Measurements from ENCODE around the gene TMEM144.

TMEM144 gene

GRCh38 chr4:158197194-158197776, 13.0 kb upstream of the TMEM144 start:
- no peak for TF ChIP-seq CTCF (IDR thresholded peaks at IDR 0.05; ENCODE audit: insufficient read depth, low read length, missing control alignments)
- ChIA-PET CTCF (interaction anchor here (1.1 to 2.1 kb wide), 3 partner anchors 8 to 59 kb away, joined by 3 to 5 read pairs (median 3); no protein-coding TSS in a partner anchor), POLR2A (interaction anchor here (1.0 kb wide), 1 partner anchor 13 kb away, joined by 3 read pairs; the partner anchor contains the start of gene TMEM144)
- no peak overlapping the region for H3K4me3 ChIP-seq (ENCODE audit: low read depth, low read length)
- no peak for DNase-seq (ENCODE audit: low read depth, low spot score)

GRCh38 chr4:158200214-158200613, 10.1 kb upstream of the TMEM144 start:
- no peak for DNase-seq (ENCODE audit: low read depth, low spot score)
- POLR2A ChIA-PET: no interaction called here
- no peak for TF ChIP-seq CTCF (IDR thresholded peaks at IDR 0.05; ENCODE audit: insufficient read depth, low read length, missing control alignments)
- CTCF ChIA-PET: interaction anchor here (1.4 kb wide), 1 partner anchor 28 kb away, joined by 4 read pairs; no protein-coding TSS in a partner anchor
- no peak overlapping the region for H3K4me3 ChIP-seq (ENCODE audit: low read depth, low read length)

- ChIA-PET POLR2A (no interaction called here), CTCF (interaction anchor here (0.8 to 2.0 kb wide), 2 partner anchors 8 to 20 kb away, joined by 3 to 11 read pairs; no protein-coding TSS in a partner anchor)
- no peak for DNase-seq (ENCODE audit: low read depth, low spot score)
- no peak overlapping the region for H3K4me3 ChIP-seq (ENCODE audit: low read depth, low read length)
- TF ChIP-seq CTCF (IDR thresholded peaks at IDR 0.05; ENCODE audit: insufficient read depth, low read length, missing control alignments): no peak
These were observed 9.0 kb upstream of the TMEM144 start for GRCh38 chr4:158201322-158201721.

GRCh38 chr4:158201876-158202275, 8.4 kb upstream of the TMEM144 start:
- no peak overlapping the region for H3K4me3 ChIP-seq (ENCODE audit: low read depth, low read length)
- CTCF ChIA-PET: interaction anchor here (0.8 to 2.0 kb wide), 2 partner anchors 8 to 21 kb away, joined by 3 to 11 read pairs; no protein-coding TSS in a partner anchor
- TF ChIP-seq CTCF (IDR thresholded peaks at IDR 0.05; ENCODE audit: insufficient read depth, low read length, missing control alignments): no peak
- DNase-seq (ENCODE audit: low read depth, low spot score): no peak
- POLR2A ChIA-PET: no interaction called here

GRCh38 chr4:158202481-158202880, 7.8 kb upstream of the TMEM144 start:
- no peak for DNase-seq (ENCODE audit: low read depth, low spot score)
- ChIA-PET POLR2A (no interaction called here), CTCF (interaction anchor here (0.8 to 2.0 kb wide), 2 partner anchors 9 to 21 kb away, joined by 3 to 11 read pairs; no protein-coding TSS in a partner anchor)
- H3K4me3 ChIP-seq (ENCODE audit: low read depth, low read length): no peak overlapping the region
- no peak for TF ChIP-seq CTCF (IDR thresholded peaks at IDR 0.05; ENCODE audit: insufficient read depth, low read length, missing control alignments)

- CTCF ChIA-PET: interaction anchor here (2.0 kb wide), 1 partner anchor 10 kb away, joined by 11 read pairs; no protein-coding TSS in a partner anchor
- no peak for TF ChIP-seq CTCF (IDR thresholded peaks at IDR 0.05; ENCODE audit: insufficient read depth, low read length, missing control alignments)
- POLR2A ChIA-PET: no interaction called here
- no peak overlapping the region for H3K4me3 ChIP-seq (ENCODE audit: low read depth, low read length)
- DNase-seq (ENCODE audit: low read depth, low spot score): no peak
These were observed 6.8 kb upstream of the TMEM144 start for GRCh38 chr4:158203436-158203835.

Measured in AG04449 (cell line).